Activated CD4-positive, alpha-beta T cell treated with anti-CD3 and anti-CD28 coated beads, Interleukin-2, amount 10 ng/mL, durations not matched to agents 24 days and 14 days (primary cell): ENCODE measurements around the gene MYCBPAP. TPM values are rescaled to one million over a fixed set of nuclear protein-coding genes. Genes with fewer than 3 reads are reported as not detected.

ENCODE experiments used
- DNase-seq: peaks from one replicate; pipeline ENCODE4 v3.0.0; 2022
- H3K27ac Mint-ChIP-seq: one replicate; pipeline ENCODE4 v1.8.0; 2022; ENCODE audit warnings: mild to moderate bottlenecking, mixed read lengths
- H3K27me3 Mint-ChIP-seq: one replicate; pipeline ENCODE4 v1.8.0; 2022; ENCODE audit warnings: mixed read lengths
- H3K36me3 Mint-ChIP-seq: one replicate; pipeline ENCODE4 v1.8.0; 2022; ENCODE audit warnings: low read depth, mild to moderate bottlenecking, mixed read lengths
- H3K4me1 Mint-ChIP-seq: one replicate; pipeline ENCODE4 v1.8.0; 2021; ENCODE audit warnings: mixed read lengths
- H3K4me3 Mint-ChIP-seq: one replicate; pipeline ENCODE4 v1.8.0; 2022; ENCODE audit warnings: mild to moderate bottlenecking, moderate library complexity, mixed read lengths
- H3K9me3 Mint-ChIP-seq: one replicate; pipeline ENCODE4 v1.8.0; 2021; ENCODE audit warnings: mixed read lengths
- intact Hi-C: fragments of 100-400 bp; cut with micrococcal nuclease; formaldehyde crosslinking; loops from one replicate; pipeline ENCODE4 v1.15.1; 2023
- total RNA-seq: library from RNA; stranded (reverse); gene quantifications from 2 replicates; pipeline ENCODE4 v1.2.3, GENCODE V29; 2022

The MYCBPAP gene
- total RNA-seq, 1 donor from 2014 or later: 3.5 TPM

GRCh38 chr17:50558941-50559614 is 50.8 kb downstream of the MYCBPAP start:
- H3K9me3 Mint-ChIP-seq: no peaks in the 10 kb centered on the region

GRCh38 chr17:50559674-50560184 is 51.5 kb downstream of the MYCBPAP start:
- H3K9me3 Mint-ChIP-seq: no peaks in the 10 kb centered on the region
- DNase-seq: peak; percentile 79
- H3K36me3 Mint-ChIP-seq: no peaks in the 10 kb centered on the region
- peak overlapping the region; percentile 80 for H3K4me3 Mint-ChIP-seq
- H3K4me1 Mint-ChIP-seq: peaks cover 12% of the 10 kb centered on the region
- peaks cover 59% of the 10 kb centered on the region for H3K27me3 Mint-ChIP-seq
- H3K27ac Mint-ChIP-seq: no peak overlapping the region
- intact Hi-C loops: loop anchor here (2.0 to 5.0 kb wide), 2 partner anchors 13 to 308 kb away; partner anchors contain the start of genes SPATA20 and TOB1

More at GRCh38 chr17:50558941-50559614, 50.8 kb downstream of the MYCBPAP start:
- H3K4me1 Mint-ChIP-seq: peaks cover 10% of the 10 kb centered on the region
- peaks cover 54% of the 10 kb centered on the region for H3K27me3 Mint-ChIP-seq
- no peak overlapping the region for H3K27ac Mint-ChIP-seq
- DNase-seq: peak; percentile 73
- no peaks in the 10 kb centered on the region for H3K36me3 Mint-ChIP-seq
- peak overlapping the region; percentile 80 for H3K4me3 Mint-ChIP-seq
- intact Hi-C loops: no loop called here

DNA sequence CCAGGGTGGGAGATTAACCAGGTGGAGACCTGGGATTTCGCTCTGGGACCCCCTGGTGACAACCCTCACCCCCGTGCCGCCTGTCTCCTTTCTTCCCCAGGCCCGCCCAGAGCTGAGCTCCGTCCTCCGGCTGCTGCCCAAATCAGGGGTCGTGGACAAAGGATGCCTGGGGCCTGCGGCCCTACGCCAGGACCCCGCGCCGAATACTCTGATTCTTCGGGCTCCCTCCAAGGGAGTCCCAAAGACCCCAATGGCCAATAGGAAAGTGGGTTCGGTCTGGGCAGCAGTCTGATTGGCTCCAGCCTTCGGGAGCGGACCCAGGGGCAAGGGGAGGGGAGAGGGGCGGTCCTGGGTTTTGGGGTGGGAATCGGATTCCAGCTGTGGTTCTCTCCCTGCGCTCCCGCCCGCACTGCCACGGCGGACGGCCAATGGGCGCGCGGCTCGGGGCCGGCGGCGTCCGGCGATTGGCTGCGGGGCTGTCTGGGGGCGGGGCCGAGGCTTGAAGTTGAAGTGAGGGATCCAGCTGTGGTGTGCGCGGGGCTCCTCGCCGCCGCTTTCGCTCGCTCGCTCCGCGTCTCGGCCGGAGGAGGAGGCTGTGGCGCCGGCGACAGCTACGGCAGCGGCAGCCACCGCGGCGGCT is 52.1 kb downstream of the MYCBPAP start, which contains the start of gene CACNA1G:
CACNA1G (plus strand) TSS at position 531 of the 640 bp plus-strand sequence. CDS start 745 bp downstream, outside the sequence.
- peak; percentile 97 for DNase-seq
- Mint-ChIP-seq H3K27me3 (peaks cover 63% of the 10 kb centered on the region), H3K9me3 (no peaks in the 10 kb centered on the region), H3K27ac (no peak within 1 kb of the TSS), H3K4me1 (peaks cover 14% of the 10 kb centered on the region), H3K4me3 (peak within 1 kb of the TSS; percentile 80), H3K36me3 (no peaks in the 10 kb centered on the region)
- intact Hi-C loops: loop anchor here (2.0 to 5.0 kb wide), 2 partner anchors 14 to 307 kb away; partner anchors contain the start of genes SPATA20 and TOB1

- no peaks in the 10 kb centered on the region for H3K36me3 Mint-ChIP-seq
- peaks cover 70% of the 10 kb centered on the region for H3K27me3 Mint-ChIP-seq
- H3K4me1 Mint-ChIP-seq: peaks cover 14% of the 10 kb centered on the region
- H3K9me3 Mint-ChIP-seq: no peaks in the 10 kb centered on the region
- intact Hi-C loops: loop anchor here (2.0 to 5.0 kb wide), 2 partner anchors 14 to 306 kb away; partner anchors contain the start of genes SPATA20 and TOB1
- H3K4me3 Mint-ChIP-seq: no peak overlapping the region
- H3K27ac Mint-ChIP-seq: no peak overlapping the region
- DNase-seq: peak; percentile 75
Observed at GRCh38 chr17:50560931-50561745, 52.9 kb downstream of the MYCBPAP start.

DNA sequence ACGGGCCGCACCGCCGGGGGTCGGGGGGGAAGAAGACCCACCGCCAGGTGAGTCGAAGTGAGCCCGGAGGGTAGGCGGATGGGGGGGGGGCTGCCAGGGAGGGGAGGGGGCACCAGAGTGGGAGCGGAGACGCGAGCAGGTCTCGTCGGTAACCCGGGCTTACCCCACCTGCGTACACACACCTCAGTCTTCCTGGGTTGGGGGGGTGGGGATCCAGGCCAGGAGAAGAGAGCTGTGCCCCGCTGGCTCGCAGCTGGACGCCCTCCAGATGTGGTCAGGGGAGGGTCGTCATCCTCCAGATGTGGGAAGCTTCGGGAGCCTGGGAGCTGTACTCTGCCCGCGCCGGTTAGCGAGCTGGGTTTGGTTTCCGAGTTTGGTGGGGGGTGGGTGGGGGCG is 53.5 kb downstream of the MYCBPAP start:
- Mint-ChIP-seq H3K36me3 (no peaks in the 10 kb centered on the region), H3K27me3 (peaks cover 73% of the 10 kb centered on the region), H3K9me3 (no peaks in the 10 kb centered on the region), H3K4me3 (peak overlapping the region; percentile 19), H3K4me1 (peaks cover 14% of the 10 kb centered on the region), H3K27ac (no peak overlapping the region)
- intact Hi-C loops: loop anchor here (2.0 to 5.0 kb wide), 2 partner anchors 15 to 306 kb away; partner anchors contain the start of genes SPATA20 and TOB1
- DNase-seq: no peak

- intact Hi-C loops: loop anchor here (5.0 kb wide), 1 partner anchor 305 kb away; the partner anchor contains the start of gene TOB1
- Mint-ChIP-seq H3K4me1 (peaks cover 14% of the 10 kb centered on the region), H3K4me3 (peak overlapping the region; percentile 19), H3K36me3 (no peaks in the 10 kb centered on the region), H3K27ac (no peak overlapping the region), H3K9me3 (no peaks in the 10 kb centered on the region), H3K27me3 (peaks cover 73% of the 10 kb centered on the region)
- DNase-seq: peak; percentile 68
Observed at GRCh38 chr17:50562242-50563091, 54.2 kb downstream of the MYCBPAP start.

DNA sequence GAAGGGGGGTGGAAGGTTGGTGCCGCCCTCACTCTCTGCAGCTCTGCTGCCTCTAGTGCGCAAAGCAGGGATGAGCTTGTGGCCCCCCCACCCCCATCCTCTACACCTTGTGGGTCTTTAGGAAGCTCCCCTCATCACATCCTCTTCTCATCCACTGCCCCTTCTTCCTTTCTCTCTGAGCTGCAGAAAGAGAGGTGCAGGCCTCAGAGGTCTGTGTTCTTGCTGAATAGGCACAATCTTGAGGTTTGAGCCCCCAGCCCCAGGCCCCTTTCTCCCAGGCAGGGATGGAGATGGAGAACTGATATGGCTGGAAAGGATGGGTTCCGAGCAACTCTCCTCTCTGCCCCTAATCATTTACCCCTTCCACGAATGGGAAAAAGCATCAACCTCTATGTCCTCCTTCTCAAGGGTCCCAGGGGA is 54.9 kb downstream of the MYCBPAP start:
- Mint-ChIP-seq H3K36me3 (no peaks in the 10 kb centered on the region), H3K4me3 (no peak overlapping the region), H3K9me3 (no peaks in the 10 kb centered on the region), H3K27me3 (peaks cover 72% of the 10 kb centered on the region), H3K4me1 (peaks cover 14% of the 10 kb centered on the region), H3K27ac (no peak overlapping the region)
- DNase-seq: no peak
- intact Hi-C loops: loop anchor here (5.0 kb wide), 1 partner anchor 304 kb away; the partner anchor contains the start of gene TOB1

DNA sequence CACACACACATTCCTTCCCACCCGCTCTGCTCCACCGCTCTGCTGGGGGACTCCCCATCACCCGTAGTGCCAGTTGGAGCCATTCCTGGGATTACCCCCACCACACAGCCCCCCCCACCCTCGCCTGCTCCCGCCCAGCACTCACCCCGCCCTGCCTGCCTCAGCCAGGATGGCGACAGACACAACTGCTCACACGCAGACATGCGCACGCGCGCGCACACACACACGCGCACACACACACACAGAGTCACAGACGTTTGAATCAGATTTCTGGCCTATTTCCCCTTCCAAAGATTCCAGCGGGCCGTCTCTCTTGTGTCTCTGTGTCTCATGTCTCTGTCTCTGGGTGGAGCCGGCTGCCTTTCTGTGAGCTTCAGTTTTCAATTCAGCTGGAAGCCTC is 56.7 kb downstream of the MYCBPAP start:
- H3K4me1 Mint-ChIP-seq: peaks cover 11% of the 10 kb centered on the region
- no peaks in the 10 kb centered on the region for H3K9me3 Mint-ChIP-seq
- intact Hi-C loops: loop anchor here (5.0 kb wide), 1 partner anchor 302 kb away; the partner anchor contains the start of gene TOB1
- H3K27me3 Mint-ChIP-seq: peaks cover 55% of the 10 kb centered on the region
- H3K4me3 Mint-ChIP-seq: no peak overlapping the region
- peak; percentile 68 for DNase-seq
- H3K36me3 Mint-ChIP-seq: no peaks in the 10 kb centered on the region
- H3K27ac Mint-ChIP-seq: no peak overlapping the region

DNA sequence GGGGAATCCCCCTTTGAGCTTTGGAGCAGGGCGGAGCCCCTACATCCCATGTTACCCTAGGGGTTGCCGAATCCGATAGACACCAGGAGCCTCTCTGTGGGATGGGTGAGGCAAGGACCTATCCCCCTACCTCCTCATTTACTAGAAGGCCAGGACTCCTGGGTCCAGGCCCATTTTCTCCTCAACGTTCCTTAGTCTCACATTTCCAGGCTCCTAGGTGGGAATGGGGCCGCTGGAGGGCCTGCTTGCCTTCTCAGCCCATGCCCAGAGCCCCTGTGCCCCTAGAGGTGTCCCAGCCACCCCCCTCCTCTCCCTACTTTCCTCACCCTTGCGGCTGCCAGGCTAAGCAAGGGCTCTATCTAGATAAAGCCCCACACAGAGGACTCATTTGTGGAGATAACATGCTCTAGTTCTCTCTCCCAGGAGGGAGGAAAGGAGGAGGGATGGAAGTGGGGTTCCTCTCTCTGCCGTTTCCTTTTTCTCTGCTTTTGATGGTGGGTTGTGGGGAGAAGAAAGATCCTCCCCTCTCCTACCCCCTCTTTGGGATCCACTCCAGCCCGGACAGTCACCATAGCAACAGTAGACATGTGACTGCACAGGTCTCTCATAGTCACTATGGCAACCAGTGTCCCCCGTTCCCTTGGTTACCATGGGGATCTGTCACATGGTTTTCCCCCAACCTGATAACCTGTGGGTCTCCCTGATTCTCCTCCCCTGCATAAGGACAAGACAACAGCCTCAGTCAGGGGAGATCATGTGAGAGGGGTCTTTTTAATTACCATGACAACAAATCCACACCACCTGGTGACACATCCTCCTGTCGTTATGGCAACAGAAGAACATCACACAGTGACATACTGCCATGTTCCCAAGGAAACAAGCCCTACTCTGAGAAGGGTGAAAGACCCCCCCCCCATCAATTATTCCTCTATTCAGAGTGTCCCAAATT is 57.4 kb downstream of the MYCBPAP start:
- H3K4me3 Mint-ChIP-seq: no peak overlapping the region
- no peaks in the 10 kb centered on the region for H3K9me3 Mint-ChIP-seq
- peak overlapping the region; percentile 45 for H3K27ac Mint-ChIP-seq
- H3K27me3 Mint-ChIP-seq: peaks cover 52% of the 10 kb centered on the region
- peak; percentile 70 for DNase-seq
- intact Hi-C loops: no loop called here
- H3K36me3 Mint-ChIP-seq: no peaks in the 10 kb centered on the region
- H3K4me1 Mint-ChIP-seq: peaks cover 7% of the 10 kb centered on the region

- Mint-ChIP-seq H3K9me3 (no peaks in the 10 kb centered on the region), H3K27ac (no peak overlapping the region), H3K27me3 (peaks cover 54% of the 10 kb centered on the region), H3K36me3 (no peaks in the 10 kb centered on the region), H3K4me3 (no peak overlapping the region), H3K4me1 (peaks cover 7% of the 10 kb centered on the region)
- intact Hi-C loops: no loop called here
- no peak for DNase-seq
Observed at GRCh38 chr17:50566886-50567285, 58.6 kb downstream of the MYCBPAP start.

- no peak for DNase-seq
- peaks cover 39% of the 10 kb centered on the region for H3K27me3 Mint-ChIP-seq
- H3K4me3 Mint-ChIP-seq: no peak overlapping the region
- peaks cover 3% of the 10 kb centered on the region for H3K4me1 Mint-ChIP-seq
- intact Hi-C loops: no loop called here
- no peaks in the 10 kb centered on the region for H3K9me3 Mint-ChIP-seq
- H3K27ac Mint-ChIP-seq: no peak overlapping the region
- no peaks in the 10 kb centered on the region for H3K36me3 Mint-ChIP-seq
Observed at GRCh38 chr17:50568659-50569058, 60.4 kb downstream of the MYCBPAP start.

GRCh38 chr17:50569592-50569991 is 61.4 kb downstream of the MYCBPAP start:
- peaks cover 32% of the 10 kb centered on the region for H3K27me3 Mint-ChIP-seq
- intact Hi-C loops: no loop called here
- H3K9me3 Mint-ChIP-seq: no peaks in the 10 kb centered on the region
- peaks cover 3% of the 10 kb centered on the region for H3K4me1 Mint-ChIP-seq
- no peak for DNase-seq
- no peak overlapping the region for H3K4me3 Mint-ChIP-seq
- H3K27ac Mint-ChIP-seq: no peak overlapping the region
- H3K36me3 Mint-ChIP-seq: no peaks in the 10 kb centered on the region
